ENCODE measurements around the gene ANO8. TPM values are rescaled to one million over a fixed set of nuclear protein-coding genes. Genes with fewer than 3 reads are reported as not detected.

The ANO8 gene
- total RNA-seq, 4 donors from 2014 or later = 6.2 to 24.5 (median 9.9) TPM

DNA sequence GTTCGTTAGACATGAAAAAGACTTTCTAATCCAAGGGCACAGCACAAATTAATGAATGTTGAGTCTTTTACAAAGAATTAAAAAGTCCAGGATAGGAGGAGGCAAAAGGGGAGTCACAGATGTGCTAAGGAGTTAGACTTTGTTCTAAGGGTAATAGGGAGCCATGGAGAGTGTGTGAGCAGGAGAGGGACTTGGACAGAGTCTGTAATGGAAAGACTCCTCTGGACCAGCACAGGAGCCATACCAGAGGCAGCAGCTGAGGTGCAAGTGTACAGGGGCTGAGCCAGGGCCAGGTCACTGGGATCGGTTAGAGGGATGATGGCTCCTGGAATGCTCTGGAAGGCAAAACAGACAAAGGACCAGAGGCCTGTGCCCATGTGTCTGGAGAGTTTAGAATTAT is 13.2 kb upstream of the ANO8 start:
- intact Hi-C loops (cut with DNase I; ENCODE audit: low total_unique reads) (no loop called here), in situ Hi-C loops (cut with MboI; ENCODE audit: low sequenced_read_pairs in 4 of 4) (loop anchor here (5.0 to 10.0 kb wide), 2 partner anchors 39 to 117 kb away; partner anchors contain the start of gene NXNL1 (in 1 of the 4))
- H3K27ac ChIP-seq = peak overlapping the region; percentile 54 to 75 (median 69)
- H3K4me1 ChIP-seq = peaks cover 30 to 33% of the 10 kb centered on the region in 2 donors
- TF ChIP-seq, protein P1, sequence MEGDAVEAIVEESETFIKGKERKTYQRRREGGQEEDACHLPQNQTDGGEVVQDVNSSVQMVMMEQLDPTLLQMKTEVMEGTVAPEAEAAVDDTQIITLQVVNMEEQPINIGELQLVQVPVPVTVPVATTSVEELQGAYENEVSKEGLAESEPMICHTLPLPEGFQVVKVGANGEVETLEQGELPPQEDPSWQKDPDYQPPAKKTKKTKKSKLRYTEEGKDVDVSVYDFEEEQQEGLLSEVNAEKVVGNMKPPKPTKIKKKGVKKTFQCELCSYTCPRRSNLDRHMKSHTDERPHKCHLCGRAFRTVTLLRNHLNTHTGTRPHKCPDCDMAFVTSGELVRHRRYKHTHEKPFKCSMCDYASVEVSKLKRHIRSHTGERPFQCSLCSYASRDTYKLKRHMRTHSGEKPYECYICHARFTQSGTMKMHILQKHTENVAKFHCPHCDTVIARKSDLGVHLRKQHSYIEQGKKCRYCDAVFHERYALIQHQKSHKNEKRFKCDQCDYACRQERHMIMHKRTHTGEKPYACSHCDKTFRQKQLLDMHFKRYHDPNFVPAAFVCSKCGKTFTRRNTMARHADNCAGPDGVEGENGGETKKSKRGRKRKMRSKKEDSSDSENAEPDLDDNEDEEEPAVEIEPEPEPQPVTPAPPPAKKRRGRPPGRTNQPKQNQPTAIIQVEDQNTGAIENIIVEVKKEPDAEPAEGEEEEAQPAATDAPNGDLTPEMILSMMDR (IDR thresholded peaks at IDR 0.05 in 4 of 5, conservative IDR thresholded peaks at IDR 0.05 in 1 of 5) = no peak
- no peak for TF ChIP-seq POLR2A (IDR thresholded peaks at IDR 0.05)
- no peak for DNase-seq
- no peak for ATAC-seq
- H3K9me3 ChIP-seq = no peaks in the 10 kb centered on the region
- H3K36me3 ChIP-seq = no peaks in the 10 kb centered on the region
- H3K27me3 ChIP-seq = peaks cover 0 to 4% (median 0%) of the 10 kb centered on the region in 3 donors
- H3K4me3 ChIP-seq = no peak overlapping the region

DNA sequence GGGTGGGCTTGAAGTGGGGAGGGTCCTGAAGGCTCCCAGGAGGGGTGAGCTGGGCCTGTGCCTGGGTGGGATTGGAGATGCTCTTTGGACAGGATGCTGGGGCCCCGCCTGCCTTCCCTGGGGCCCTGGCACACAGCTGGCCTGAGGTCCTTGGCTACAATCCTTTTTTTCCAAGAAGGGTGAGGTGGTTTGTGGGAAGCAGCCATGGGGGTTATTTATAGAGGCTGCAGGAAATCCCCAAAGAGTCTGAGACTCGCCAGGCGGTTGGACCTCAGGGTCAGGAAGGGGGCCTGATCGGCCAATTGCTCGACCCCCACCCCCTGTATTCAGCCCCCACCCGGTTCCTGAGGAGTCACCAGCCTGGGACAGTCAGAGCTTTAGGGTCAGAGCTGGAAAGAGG is 12.7 kb upstream of the ANO8 start:
- in situ Hi-C loops (cut with MboI; ENCODE audit: low sequenced_read_pairs in 4 of 4) = loop anchor here (5.0 to 10.0 kb wide), 2 partner anchors 40 to 117 kb away; partner anchors contain the start of gene NXNL1 (in 1 of the 4)

DNA sequence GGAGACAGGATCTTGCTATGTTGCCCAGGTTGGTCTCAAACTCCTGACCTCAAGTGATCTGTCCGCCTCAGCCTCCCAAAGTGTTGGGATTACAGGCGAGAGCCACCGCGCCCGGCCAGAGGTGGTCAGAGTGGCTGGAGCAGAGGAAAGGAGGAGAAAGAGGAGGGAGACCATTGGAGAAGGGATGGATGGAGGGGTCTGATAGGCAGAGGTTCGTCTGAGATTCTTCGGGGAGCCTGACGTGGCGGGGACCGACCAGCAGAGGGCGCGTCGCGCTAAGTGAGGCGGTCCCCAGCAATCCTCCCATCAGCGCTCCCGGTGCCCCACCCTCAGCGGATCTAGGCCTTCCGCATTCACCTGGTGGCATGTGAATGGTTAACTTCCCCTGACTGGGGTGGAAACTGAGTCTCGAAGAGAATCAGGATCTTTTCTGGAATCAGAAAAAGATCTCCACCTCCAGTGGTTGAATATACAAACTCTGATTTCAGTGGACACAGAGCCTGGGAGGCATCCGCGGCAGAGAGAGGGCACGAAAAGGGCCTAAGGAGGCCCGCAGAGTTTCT is 11.5 kb upstream of the ANO8 start:
- peaks cover 0 to 6% of the 10 kb centered on the region in 2 donors for H3K36me3 ChIP-seq
- TF ChIP-seq, protein P1 (IDR thresholded peaks at IDR 0.05 in 4 of 5, conservative IDR thresholded peaks at IDR 0.05 in 1 of 5) = peak; percentile 93 to 98 (median 97)
- TF ChIP-seq POLR2A (IDR thresholded peaks at IDR 0.05) = no peak
- intact Hi-C loops (cut with DNase I; ENCODE audit: low total_unique reads) = loop anchor here (1.0 kb wide), 3 partner anchors 40 to 120 kb away; no protein-coding TSS in a partner anchor
- ATAC-seq (peak; percentile 78 to 81), DNase-seq (peak in 1 of 2 donors; percentile 59)
- peak overlapping the region; percentile 54 to 75 (median 69) for H3K27ac ChIP-seq
- H3K4me1 ChIP-seq = peaks cover 30 to 33% of the 10 kb centered on the region in 2 donors
- in situ Hi-C loops (cut with MboI; ENCODE audit: low sequenced_read_pairs in 4 of 4) = loop anchor here (5.0 to 10.0 kb wide), 2 partner anchors 41 to 119 kb away; partner anchors contain the start of gene NXNL1 (in 1 of the 4)
- H3K9me3 ChIP-seq = no peaks in the 10 kb centered on the region
- no peaks in the 10 kb centered on the region for H3K27me3 ChIP-seq
- H3K4me3 ChIP-seq = no peak overlapping the region

More for the DNA sequence above, 12.7 kb upstream of the ANO8 start:
- peak overlapping the region; percentile 54 to 75 (median 69) for H3K27ac ChIP-seq
- peaks cover 30 to 33% of the 10 kb centered on the region in 2 donors for H3K4me1 ChIP-seq
- H3K27me3 ChIP-seq = no peaks in the 10 kb centered on the region
- H3K4me3 ChIP-seq = no peak overlapping the region
- intact Hi-C loops (cut with DNase I; ENCODE audit: low total_unique reads) = no loop called here
- peak in 1 of 2 donors; percentile 54 for ATAC-seq
- TF ChIP-seq, protein P1 (IDR thresholded peaks at IDR 0.05 in 4 of 5, conservative IDR thresholded peaks at IDR 0.05 in 1 of 5) = no peak
- TF ChIP-seq POLR2A (IDR thresholded peaks at IDR 0.05) = no peak
- peak in 1 of 2 donors; percentile 35 for DNase-seq
- no peaks in the 10 kb centered on the region for H3K36me3 ChIP-seq
- no peaks in the 10 kb centered on the region for H3K9me3 ChIP-seq

DNA sequence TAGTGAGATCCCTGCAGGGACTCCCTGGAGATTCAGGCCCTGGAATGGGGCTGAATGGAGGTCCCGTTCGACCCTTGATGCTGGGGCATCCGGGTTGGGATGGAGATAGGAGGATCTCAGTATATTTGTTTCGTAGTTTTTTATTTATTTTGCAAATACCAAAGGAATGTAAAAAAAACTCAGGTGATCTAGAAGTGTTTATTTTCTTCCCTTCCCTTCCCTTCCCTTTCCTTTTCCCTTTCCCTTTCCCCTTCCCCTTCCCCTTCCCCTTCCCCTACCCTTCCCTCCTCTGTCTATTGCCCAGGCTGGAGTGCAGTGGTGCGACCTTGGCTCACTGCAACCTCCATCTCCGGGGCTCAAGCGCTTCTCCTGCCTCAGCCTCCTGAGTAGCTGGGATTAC is 7.2 kb upstream of the ANO8 start:
- no peak for TF ChIP-seq POLR2A (IDR thresholded peaks at IDR 0.05)
- TF ChIP-seq, protein P1 (IDR thresholded peaks at IDR 0.05 in 4 of 5, conservative IDR thresholded peaks at IDR 0.05 in 1 of 5) = no peak
- no peak for DNase-seq
- Histone ChIP-seq H3K27me3 (no peaks in the 10 kb centered on the region), H3K9me3 (no peaks in the 10 kb centered on the region), H3K27ac (no peak overlapping the region), H3K4me1 (peaks cover 12 to 19% of the 10 kb centered on the region in 2 donors), H3K36me3 (peaks cover 0 to 16% of the 10 kb centered on the region in 2 donors), H3K4me3 (no peak overlapping the region)
- no peak for ATAC-seq
- in situ Hi-C loops (cut with MboI; ENCODE audit: low sequenced_read_pairs in 4 of 4) (loop anchor here in 1 of 4 donors (10.0 kb wide), 1 partner anchor 123 kb away; the partner anchor contains the start of gene NXNL1), intact Hi-C loops (cut with DNase I; ENCODE audit: low total_unique reads) (no loop called here)
